Measurements from ENCODE around the gene RAB40C.

GRCh38 chr16:620700-621525 lies 31.0 kb downstream of the RAB40C start:
- no peak for TF ChIP-seq CTCF (IDR thresholded peaks at IDR 0.05)
- TF ChIP-seq POLR2AphosphoS5 (IDR thresholded peaks at IDR 0.05) = no peak
- TF ChIP-seq POLR2A (IDR thresholded peaks at IDR 0.05) = no peak
